Measurements from ENCODE around the gene AMBP.

AMBP gene

DNA sequence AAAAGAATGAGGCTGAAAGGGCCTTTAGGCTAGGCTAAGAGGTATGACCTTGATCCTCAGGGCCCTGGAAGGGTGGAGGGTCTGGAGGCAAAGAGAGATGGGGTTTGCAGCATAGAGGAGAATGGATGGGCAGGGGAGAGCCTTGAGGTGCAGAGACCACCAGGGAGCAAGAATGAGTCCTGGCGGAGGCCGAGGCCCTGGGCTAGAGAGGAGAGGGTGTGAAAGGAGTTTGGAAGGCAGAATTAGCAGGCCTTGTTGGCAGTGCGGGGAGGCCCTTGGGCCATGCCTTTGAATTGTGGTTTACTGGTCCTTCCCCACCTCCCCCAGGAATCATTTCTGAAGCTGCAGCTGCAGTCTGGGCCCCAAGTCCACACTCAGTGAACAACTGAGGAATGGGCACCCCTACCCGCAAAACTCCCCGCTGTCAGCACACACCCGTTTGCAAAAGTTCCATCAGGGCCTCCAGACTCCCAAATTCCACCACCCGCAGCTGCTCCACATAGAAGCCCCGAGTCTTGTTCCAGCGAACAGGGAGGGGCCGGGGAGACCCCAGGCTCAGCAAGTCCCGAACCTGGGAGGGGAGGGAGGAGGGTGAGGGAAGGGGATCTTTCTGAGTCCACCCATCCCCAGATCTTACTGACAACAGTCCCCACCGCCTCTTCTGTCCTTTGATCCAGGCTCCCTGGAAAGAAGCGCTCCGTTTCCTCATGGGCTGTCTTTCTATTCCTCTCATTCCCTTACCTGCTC is 18.9 kb upstream of the AMBP start:
- TF ChIP-seq CTCF (conservative IDR thresholded peaks at IDR 0.05; ENCODE audit: low read depth, low read length), result no peak
- no peak for DNase-seq (ENCODE audit: low read depth)
- no peak overlapping the region for H3K4me3 ChIP-seq (ENCODE audit: low read depth, low read length)

DNA sequence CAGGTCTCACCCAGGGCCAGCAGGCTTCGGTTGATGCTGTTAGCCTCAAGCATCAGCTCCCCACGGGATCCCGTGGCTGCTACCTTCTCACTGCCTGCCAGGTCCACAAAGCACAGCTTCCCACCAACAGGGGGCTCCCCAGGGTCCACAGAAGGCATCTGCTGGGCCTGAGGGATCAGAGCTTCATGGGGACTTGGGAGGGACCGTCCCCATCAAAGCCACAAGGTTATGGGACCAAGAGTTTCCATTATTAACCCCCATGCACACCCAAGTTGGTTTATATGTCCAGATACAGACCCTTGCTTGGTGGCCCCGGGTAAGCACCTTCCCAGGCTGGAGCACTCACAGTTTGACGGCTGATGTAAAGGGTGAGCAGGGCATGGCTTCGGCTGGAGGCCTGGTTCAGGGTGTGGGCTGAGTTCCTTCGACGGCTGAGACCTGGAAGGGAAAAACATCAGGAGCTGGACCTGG is 18.0 kb upstream of the AMBP start:
- no peak for DNase-seq (ENCODE audit: low read depth)
- H3K4me3 ChIP-seq (ENCODE audit: low read depth, low read length), result no peak overlapping the region
- peak; percentile 41 for TF ChIP-seq CTCF (conservative IDR thresholded peaks at IDR 0.05; ENCODE audit: low read depth, low read length)

DNA sequence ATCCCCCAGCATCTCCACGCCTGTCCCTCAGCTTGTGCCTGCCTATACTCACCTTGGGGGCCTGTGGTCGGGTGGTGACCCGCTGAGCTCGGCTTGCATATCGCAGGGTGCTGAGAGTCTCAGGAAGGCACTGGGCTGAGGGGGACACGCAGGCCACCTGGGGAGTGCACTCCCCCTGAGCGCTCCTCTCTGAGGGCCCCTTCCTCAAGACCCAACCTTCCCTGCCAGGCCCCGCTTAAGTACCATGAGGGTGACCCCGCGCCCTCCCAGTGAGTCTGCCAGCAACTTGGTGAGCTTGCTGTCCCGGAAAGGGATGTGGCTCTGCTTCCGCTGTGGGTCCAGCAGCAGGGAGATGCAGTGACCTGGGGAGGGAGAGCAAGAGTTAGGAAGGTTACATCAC is 16.9 kb upstream of the AMBP start:
- TF ChIP-seq CTCF (conservative IDR thresholded peaks at IDR 0.05; ENCODE audit: low read depth, low read length), result no peak
- H3K4me3 ChIP-seq (ENCODE audit: low read depth, low read length), result no peak overlapping the region
- DNase-seq (ENCODE audit: low read depth), result no peak

DNA sequence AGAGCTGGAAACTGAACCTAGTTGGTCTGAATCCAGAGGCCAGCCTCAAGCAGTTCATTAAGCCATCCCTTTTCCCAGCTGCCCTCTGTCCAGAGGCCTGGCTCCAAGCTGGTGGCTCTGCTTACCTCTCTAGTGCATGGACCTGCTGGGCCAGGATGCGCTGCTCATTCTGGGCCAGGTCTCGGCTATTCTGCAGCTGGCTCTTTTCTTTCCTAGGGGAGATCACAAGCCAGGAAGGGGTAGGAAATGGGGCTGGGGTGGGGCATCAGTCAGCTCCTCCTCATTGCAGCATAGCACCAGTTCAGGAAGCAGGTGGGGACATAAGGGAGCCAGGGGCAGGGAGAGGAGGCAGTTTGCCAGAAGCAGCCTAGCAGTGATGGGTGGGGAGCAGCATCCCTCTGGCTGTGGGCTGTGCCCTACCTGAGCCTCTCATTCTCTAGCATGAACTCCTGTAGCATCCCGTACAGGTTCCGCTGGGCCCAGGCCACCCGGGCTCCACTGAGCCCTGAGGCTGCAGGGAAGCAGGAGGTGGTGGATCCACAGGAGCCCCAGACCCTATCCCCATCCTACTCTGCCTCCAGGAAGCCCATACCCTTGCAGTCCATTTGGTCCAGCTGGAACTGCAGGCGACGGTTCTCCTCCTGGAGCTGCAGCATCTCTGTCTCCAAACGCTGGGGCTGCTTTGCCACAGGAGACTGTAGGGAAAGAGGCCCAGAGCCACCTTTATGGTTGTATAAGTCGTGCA is 15.8 kb upstream of the AMBP start:
- TF ChIP-seq CTCF (conservative IDR thresholded peaks at IDR 0.05; ENCODE audit: low read depth, low read length), result no peak
- DNase-seq (ENCODE audit: low read depth), result no peak
- H3K4me3 ChIP-seq (ENCODE audit: low read depth, low read length), result no peak overlapping the region

GRCh38 chr9:114093031-114093471 is 15.0 kb upstream of the AMBP start:
- H3K4me3 ChIP-seq (ENCODE audit: low read depth, low read length), result no peak overlapping the region
- DNase-seq (ENCODE audit: low read depth), result no peak
- no peak for TF ChIP-seq CTCF (conservative IDR thresholded peaks at IDR 0.05; ENCODE audit: low read depth, low read length)

DNA sequence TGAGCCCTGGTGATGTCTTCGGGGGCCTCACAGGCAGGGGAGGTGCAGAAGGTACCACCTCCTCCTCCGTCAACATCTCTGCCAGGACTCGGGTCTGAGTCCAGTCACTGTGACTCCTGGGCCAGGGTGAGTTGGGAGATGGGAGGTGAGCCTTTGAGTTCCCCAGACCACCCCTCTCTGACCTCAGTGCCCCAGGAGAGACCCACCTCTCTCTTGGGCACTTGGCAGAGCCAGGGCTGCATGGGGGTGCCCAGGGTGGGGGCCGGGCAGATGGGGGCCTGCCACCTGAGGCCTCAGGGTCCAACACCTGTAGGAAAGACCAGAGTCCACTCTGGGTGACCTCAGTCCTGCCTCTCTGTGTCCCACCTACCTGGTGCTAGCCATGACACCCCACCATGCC is 14.2 kb upstream of the AMBP start:
- no peak for DNase-seq (ENCODE audit: low read depth)
- no peak overlapping the region for H3K4me3 ChIP-seq (ENCODE audit: low read depth, low read length)
- TF ChIP-seq CTCF (conservative IDR thresholded peaks at IDR 0.05; ENCODE audit: low read depth, low read length), result no peak
